Thoracic aorta (tissue), 2 donors: ENCODE measurements around the gene TOR2A. TPM values are rescaled to one million over a fixed set of nuclear protein-coding genes. Genes with fewer than 3 reads are reported as not detected.

ENCODE experiments used
- ATAC-seq: fragments of 150-250 bp; one replicate; pipeline ENCODE4 v1.8.0; 2017; ENCODE audit warnings: low read depth; ENCODE audit not compliant: insufficient number of reproducible peaks, low FRiP score
- DNase-seq: peaks from one replicate; pipeline ENCODE4 v3.0.0-alpha.2; 2020; ENCODE audit warnings: low spot score
- H3K27ac ChIP-seq, 2 donors: fragments of 200-600 bp; sonication (generic); 1 replicate in 1 of 2; 2 replicates in 1 of 2; pipeline ENCODE4 v1.5.1; 2016; ENCODE audit warnings: mild to moderate bottlenecking in 2 of 2, moderate library complexity in 2 of 2
- H3K27me3 ChIP-seq: fragments of 200-600 bp; sonication (generic); replicated peaks from 2 replicates; pipeline ENCODE4 v1.6.0; 2016; ENCODE audit warnings: mild to moderate bottlenecking; ENCODE audit not compliant: insufficient read depth
- H3K36me3 ChIP-seq: fragments of 200-600 bp; sonication (generic); one replicate; pipeline ENCODE4 v1.5.1; 2016
- H3K4me1 ChIP-seq, 2 donors: fragments of 200-600 bp; sonication (generic); 1 replicate in 1 of 2; 2 replicates in 1 of 2; pipeline versions ENCODE4 v1.5.1 to v1.6.0; 2016; ENCODE audit warnings: low read depth in 2 of 2, mild to moderate bottlenecking in 1 of 2; ENCODE audit not compliant: control insufficient read depth in 1 of 2
- H3K4me3 ChIP-seq: fragments of 200-600 bp; sonication (generic); 2 replicates; pipeline ENCODE4 v1.5.1; 2016; ENCODE audit warnings: mild to moderate bottlenecking
- H3K9me3 ChIP-seq: fragments of 200-600 bp; sonication (generic); 2 replicates; pipeline ENCODE4 v1.5.1; 2016
- CTCF ChIP-seq: fragments of 200-600 bp; sonication (generic); IDR thresholded peaks from one replicate; pipeline ENCODE4 v1.5.1; 2019; ENCODE audit warnings: antibody characterized with exemption
- total RNA-seq, 2 donors: library from RNA; depleted of rRNA; stranded (reverse); fragments of >200 nt; gene quantifications; one replicate each; pipeline versions ENCODE4 v1.1.0 to v1.2.3, GENCODE V29; 2016

Gene TOR2A
- total RNA-seq, 2 donors from 2014 or later: 14.5 to 16.9 TPM

DNA sequence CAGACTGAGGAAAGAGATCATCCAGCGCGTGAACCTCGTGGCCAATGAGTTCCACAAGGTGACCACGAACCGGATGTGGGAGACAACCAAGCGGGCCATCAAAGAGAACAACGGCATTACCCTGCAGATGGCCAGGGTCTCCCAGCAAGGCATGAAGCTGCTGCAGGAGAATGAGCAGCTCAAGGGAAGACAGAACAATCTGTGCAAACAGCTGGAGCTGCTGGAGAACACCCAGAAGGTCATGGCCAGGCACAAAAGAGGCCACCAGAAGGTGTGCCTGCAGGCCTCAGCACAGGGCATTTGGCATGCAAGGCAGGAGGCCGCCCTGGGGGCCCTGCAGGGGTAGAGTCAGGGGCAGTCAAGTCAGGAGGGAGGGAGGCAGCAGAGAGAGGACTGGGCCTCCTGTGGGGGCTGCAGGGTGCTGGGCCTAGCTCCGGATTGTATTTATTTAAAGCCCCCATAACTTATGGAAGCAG lies 23.8 kb downstream of the TOR2A start:
- H3K4me1 ChIP-seq: peaks cover 6 to 10% of the 10 kb centered on the region in 2 donors
- ATAC-seq (no peak), DNase-seq (no peak)
- no peak overlapping the region for H3K4me3 ChIP-seq
- H3K27ac ChIP-seq: no peak overlapping the region
- no peaks in the 10 kb centered on the region for H3K27me3 ChIP-seq
- no peaks in the 10 kb centered on the region for H3K9me3 ChIP-seq
- no peak for TF ChIP-seq CTCF
- H3K36me3 ChIP-seq: no peaks in the 10 kb centered on the region

- DNase-seq: no peak
- no peak for ATAC-seq
- Histone ChIP-seq H3K4me1 (peaks cover 3 to 7% of the 10 kb centered on the region in 2 donors), H3K36me3 (no peaks in the 10 kb centered on the region), H3K27me3 (no peaks in the 10 kb centered on the region), H3K4me3 (no peak overlapping the region), H3K27ac (no peak overlapping the region), H3K9me3 (no peaks in the 10 kb centered on the region)
- TF ChIP-seq CTCF: no peak
These were observed 24.8 kb downstream of the TOR2A start for GRCh38 chr9:127710204-127710783.

DNA sequence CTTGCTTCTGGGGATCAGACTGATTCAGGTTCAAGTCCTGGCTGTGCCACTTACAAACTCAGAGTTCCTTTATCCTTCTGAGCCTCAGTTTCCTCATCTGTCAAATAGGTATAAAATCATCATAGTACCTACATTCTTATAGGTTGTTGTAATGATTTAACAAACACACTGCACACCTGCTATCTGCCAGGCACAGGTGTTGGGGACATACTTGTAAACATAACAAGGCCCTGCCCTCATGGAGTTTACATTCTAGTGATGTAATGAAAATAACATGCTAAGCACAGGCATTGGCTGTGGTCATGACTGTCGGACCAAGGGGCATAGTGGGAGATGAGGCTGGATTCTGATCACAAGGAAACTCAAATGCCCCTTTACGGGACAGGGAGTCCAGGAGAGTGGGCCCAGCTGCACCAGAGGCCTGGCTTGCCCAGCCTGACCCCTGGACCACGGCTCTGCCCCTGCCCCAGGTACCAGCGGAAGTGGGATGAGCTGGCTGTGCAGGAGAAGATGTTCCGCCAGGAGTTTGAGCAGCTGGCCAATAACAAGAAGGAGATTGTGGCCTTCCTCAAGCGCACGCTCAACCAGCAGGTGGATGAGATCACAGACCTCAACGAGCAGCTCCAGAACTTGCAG lies 26.0 kb downstream of the TOR2A start:
- Histone ChIP-seq H3K9me3 (no peaks in the 10 kb centered on the region), H3K4me3 (no peak overlapping the region), H3K27me3 (no peaks in the 10 kb centered on the region), H3K27ac (no peak overlapping the region), H3K4me1 (peaks cover 0 to under 1% of the 10 kb centered on the region in 2 donors), H3K36me3 (no peaks in the 10 kb centered on the region)
- no peak for DNase-seq
- no peak for ATAC-seq
- no peak for TF ChIP-seq CTCF

DNA sequence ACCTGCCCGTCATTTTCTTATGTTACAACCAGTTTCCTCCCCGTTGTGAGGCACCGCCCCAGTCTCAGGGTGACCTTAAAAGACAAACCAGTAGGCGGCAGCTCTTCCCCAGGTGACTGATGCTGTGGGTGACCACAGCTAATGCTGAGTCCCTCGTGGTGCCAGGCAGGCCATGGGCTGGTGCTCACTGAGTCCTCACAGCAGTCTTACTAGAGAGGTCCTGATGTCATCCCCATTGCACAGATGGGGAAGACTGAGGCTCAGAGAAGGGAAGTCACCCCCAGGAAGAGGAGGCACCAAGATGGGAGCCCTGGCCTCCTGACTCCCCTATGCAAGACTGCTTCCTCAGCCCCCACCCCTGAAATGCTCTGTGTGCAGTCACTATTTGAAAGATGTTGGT lies 27.3 kb downstream of the TOR2A start:
- no peak for DNase-seq
- ATAC-seq: no peak
- H3K27ac ChIP-seq: no peak overlapping the region
- no peak overlapping the region for H3K4me3 ChIP-seq
- H3K27me3 ChIP-seq: no peaks in the 10 kb centered on the region
- no peaks in the 10 kb centered on the region for H3K4me1 ChIP-seq
- TF ChIP-seq CTCF: no peak
- no peaks in the 10 kb centered on the region for H3K36me3 ChIP-seq
- H3K9me3 ChIP-seq: no peaks in the 10 kb centered on the region

DNA sequence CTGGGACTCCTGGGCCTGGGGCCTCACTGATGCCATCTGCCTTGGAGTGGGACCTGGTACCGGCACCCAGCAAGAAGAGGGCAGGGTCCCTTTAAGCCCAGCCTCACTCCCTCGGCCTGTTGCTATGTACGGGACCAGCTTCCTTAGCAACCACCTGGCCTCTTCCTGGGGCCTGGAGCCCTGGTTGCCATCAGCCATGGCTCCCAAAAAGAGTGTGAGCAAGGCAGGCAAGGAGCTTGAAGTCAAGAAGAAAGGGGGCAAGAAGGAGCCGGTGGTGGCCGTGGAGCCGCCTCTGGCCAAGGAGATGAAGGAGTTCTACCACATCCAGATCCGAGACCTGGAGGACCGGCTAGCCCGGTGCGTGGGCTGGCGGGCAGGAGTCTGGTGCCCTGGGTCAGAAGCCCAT lies 28.3 kb downstream of the TOR2A start, which contains the start of gene CFAP157:
Gene CFAP157 (plus strand): TSS at position 153 of the 406 bp plus-strand sequence. CDS start 44 bp downstream, at position 197.
- DNase-seq (no peak), ATAC-seq (no peak)
- no peaks in the 10 kb centered on the region for H3K27me3 ChIP-seq
- no peaks in the 10 kb centered on the region for H3K36me3 ChIP-seq
- no peak for TF ChIP-seq CTCF
- no peak within 1 kb of the TSS for H3K4me3 ChIP-seq
- no peaks in the 10 kb centered on the region for H3K4me1 ChIP-seq
- no peaks in the 10 kb centered on the region for H3K9me3 ChIP-seq
- H3K27ac ChIP-seq: no peak within 1 kb of the TSS
